Tibial artery (tissue), 4 donors: ENCODE measurements around the gene DNAJB1.
A peak's percentile ranks its signal among the peaks of the same experiment; 100 is the strongest.

Source experiments
- DNase-seq, 2 donors: peaks; one replicate each; pipeline ENCODE4 v3.0.0-alpha.2; 2019
- H3K27ac ChIP-seq, 2 donors: fragments of 200-600 bp; sonication (generic) in 1 of 2; 1 replicate in 1 of 2; 2 replicates in 1 of 2; pipeline ENCODE4 v1.5.1; 2018 to 2019; ENCODE audit warnings: mild to moderate bottlenecking in 1 of 2
- H3K27me3 ChIP-seq, 2 donors: fragments of 200-600 bp; sonication (generic) in 1 of 2; one replicate each; pipeline versions ENCODE4 v1.5.1 to v1.6.0; 2016 to 2019
- H3K36me3 ChIP-seq, 3 donors: fragments of 200-600 bp; sonication (generic) in 2 of 3; one replicate each; pipeline ENCODE4 v1.5.1; 2016 to 2019; ENCODE audit warnings: mild to moderate bottlenecking in 2 of 3
- H3K4me1 ChIP-seq, 4 donors: fragments of 200-600 bp; sonication (generic) in 2 of 4; 1 replicate in 3 of 4; 2 replicates in 1 of 4; pipeline ENCODE4 v1.5.1; 2016 to 2019
- H3K4me3 ChIP-seq, 2 donors: fragments of 200-600 bp; sonication (generic) in 1 of 2; 1 replicate in 1 of 2; 2 replicates in 1 of 2; pipeline ENCODE4 v1.5.1; 2018 to 2019; ENCODE audit warnings: mild to moderate bottlenecking in 2 of 2
- H3K9me3 ChIP-seq, 3 donors: fragments of 200-600 bp; sonication (generic) in 1 of 3; one replicate each; pipeline ENCODE4 v1.5.1; 2016 to 2019
- CTCF ChIP-seq, 2 experiments: fragments of 200-600 bp in 1 of 2; fragments of 450-650 bp in 1 of 2; IDR thresholded peaks; one replicate each; pipeline ENCODE4 v1.5.1; 2017 to 2019; ENCODE audit warnings: antibody characterized with exemption in 2 of 2, mild to moderate bottlenecking in 1 of 2, moderate library complexity in 1 of 2
- intact Hi-C: fragments of 100-400 bp; cut with DNase I; formaldehyde crosslinking; loops from one replicate; pipeline ENCODE4 v1.15.0; 2023; ENCODE audit warnings: low total_unique reads

Gene DNAJB1

GRCh38 chr19:14540741-14541525 lies 22.7 kb upstream of the DNAJB1 start:
- no peak for DNase-seq
- Histone ChIP-seq H3K27ac (no peak overlapping the region), H3K36me3 (peaks cover 0 to 4% (median 0%) of the 10 kb centered on the region in 3 donors), H3K9me3 (no peaks in the 10 kb centered on the region), H3K4me3 (no peak overlapping the region), H3K27me3 (no peaks in the 10 kb centered on the region), H3K4me1 (peaks cover 0 to 22% (median 6%) of the 10 kb centered on the region in 4 donors)
- intact Hi-C loops = no loop called here
- no peak for TF ChIP-seq CTCF (IDR thresholded peaks at IDR 0.05)

GRCh38 chr19:14536926-14537692 lies 18.9 kb upstream of the DNAJB1 start:
- Histone ChIP-seq H3K4me3 (peak overlapping the region in 1 of 2 donors; percentile 33), H3K9me3 (no peaks in the 10 kb centered on the region), H3K4me1 (peaks cover 0 to 5% (median 1%) of the 10 kb centered on the region in 4 donors), H3K27me3 (no peaks in the 10 kb centered on the region), H3K27ac (no peak overlapping the region), H3K36me3 (no peaks in the 10 kb centered on the region)
- TF ChIP-seq CTCF (IDR thresholded peaks at IDR 0.05) = no peak
- peak; percentile 51 to 80 for DNase-seq
- intact Hi-C loops = no loop called here

- Histone ChIP-seq H3K36me3 (no peaks in the 10 kb centered on the region), H3K27me3 (no peaks in the 10 kb centered on the region), H3K4me1 (peaks cover 0 to 32% (median 8%) of the 10 kb centered on the region in 4 donors), H3K9me3 (no peaks in the 10 kb centered on the region), H3K27ac (no peak overlapping the region), H3K4me3 (no peak overlapping the region)
- DNase-seq = no peak
- TF ChIP-seq CTCF (IDR thresholded peaks at IDR 0.05) = no peak
- intact Hi-C loops = no loop called here
Observed at GRCh38 chr19:14533450-14533849, 15.3 kb upstream of the DNAJB1 start.

GRCh38 chr19:14530506-14530905 lies 12.3 kb upstream of the DNAJB1 start:
- Histone ChIP-seq H3K27ac (peak overlapping the region; percentile 83 to 85), H3K9me3 (no peaks in the 10 kb centered on the region), H3K4me1 (peaks cover 0 to 30% (median 7%) of the 10 kb centered on the region in 4 donors), H3K27me3 (no peaks in the 10 kb centered on the region), H3K4me3 (peak overlapping the region; percentile 71 to 91), H3K36me3 (no peaks in the 10 kb centered on the region)
- no peak for DNase-seq
- TF ChIP-seq CTCF (IDR thresholded peaks at IDR 0.05) = no peak
- intact Hi-C loops = no loop called here

GRCh38 chr19:14530005-14530348 lies 11.8 kb upstream of the DNAJB1 start:
- H3K4me3 ChIP-seq = peak overlapping the region; percentile 71 to 91
- H3K36me3 ChIP-seq = no peaks in the 10 kb centered on the region
- peaks cover 0 to 30% (median 7%) of the 10 kb centered on the region in 4 donors for H3K4me1 ChIP-seq
- DNase-seq = no peak
- peak overlapping the region; percentile 83 to 85 for H3K27ac ChIP-seq
- TF ChIP-seq CTCF (IDR thresholded peaks at IDR 0.05) = no peak
- no peaks in the 10 kb centered on the region for H3K9me3 ChIP-seq
- H3K27me3 ChIP-seq = no peaks in the 10 kb centered on the region
- intact Hi-C loops = no loop called here
